GM21390 (cell line): ENCODE measurements around the gene TMA16.

ENCODE experiments used
- ATAC-seq: cut with Tn5 transposase; IDR thresholded peaks from one replicate; pipeline ENCODE4 v1.9.1; 2021; ENCODE audit not compliant: unreplicated experiment

TMA16 gene

GRCh38 chr4:163558539-163559044, 64.1 kb downstream of the TMA16 start:
- ATAC-seq = peak; percentile 45

GRCh38 chr4:163562496-163562895, 68.0 kb downstream of the TMA16 start:
- no peak for ATAC-seq

GRCh38 chr4:163563592-163563991, 69.1 kb downstream of the TMA16 start:
- ATAC-seq = no peak

GRCh38 chr4:163564221-163564720, 69.8 kb downstream of the TMA16 start:
- ATAC-seq = no peak

GRCh38 chr4:163565226-163566135, 71.0 kb downstream of the TMA16 start:
- ATAC-seq = no peak

- no peak for ATAC-seq
These were observed 71.8 kb downstream of the TMA16 start for GRCh38 chr4:163566257-163566796.

GRCh38 chr4:163568843-163569242, 74.4 kb downstream of the TMA16 start:
- peak; percentile 91 for ATAC-seq
